Prostate gland (tissue), 2 donors: ENCODE data around the gene ZNF669.

ENCODE experiments used
- CTCF ChIP-seq, 4 experiments: fragments of 200-600 bp in 2 of 4; fragments of 450-650 bp in 2 of 4; sonication (generic) in 2 of 4; IDR thresholded peaks; 1 replicate in 3 of 4; 2 replicates in 1 of 4; pipeline ENCODE4 v1.5.1; 2016 to 2019; ENCODE audit warnings: antibody characterized with exemption in 4 of 4, mild to moderate bottlenecking in 2 of 4, moderate library complexity in 2 of 4
- POLR2AphosphoS5 ChIP-seq: sonication (generic); formaldehyde crosslinking; IDR thresholded peaks from one replicate; pipeline ENCODE4 v1.6.1; 2017; ENCODE audit warnings: antibody characterized with exemption

GRCh38 chr1:247118946-247119446 is 14.8 kb upstream of the ZNF669 start:
- TF ChIP-seq POLR2AphosphoS5 (no peak), CTCF (IDR thresholded peaks at IDR 0.05) (no peak)
